ENCODE results near the gene MDFIC2. TPM values are rescaled to one million over a fixed set of nuclear protein-coding genes. Genes with fewer than 3 reads are reported as not detected.

Gene MDFIC2
- polyA plus RNA-seq, 1 of the 3 experiments (the other 2 are of a cell fraction): not detected

DNA sequence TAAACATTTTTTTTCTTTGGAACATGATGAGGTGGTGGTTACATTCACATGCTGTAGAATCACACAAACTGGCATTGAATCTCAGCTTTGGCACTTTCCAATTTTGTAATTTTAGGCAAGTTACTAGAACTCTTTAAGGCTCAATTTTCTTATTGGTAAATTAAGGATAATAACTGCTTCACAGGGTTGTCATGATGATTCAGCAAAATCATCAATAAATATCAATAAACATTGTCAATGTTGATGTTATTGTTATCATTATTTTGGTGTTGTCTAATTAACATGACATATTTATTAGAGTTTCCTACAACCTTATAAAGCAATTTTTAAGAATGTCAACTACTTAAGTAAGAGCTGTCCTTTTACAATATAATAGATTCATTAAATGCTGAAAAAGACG, 1.6 kb downstream of the MDFIC2 start:
- peaks cover 0 to 3% of the 10 kb centered on the region in 2 experiments; a peak in 2 of 4 replicates for H3K4me1 ChIP-seq (ENCODE audit: control insufficient read depth in 1 of 2, insufficient read depth in 2 of 2, low read depth in 1 of 2, low read length in 1 of 2)
- 88% methylated on average over 1 of the region's 1 CpG for WGBS (ENCODE audit: low lambda C conversion rate)
- H3K27me3 ChIP-seq (ENCODE audit: insufficient read depth): no peaks in the 10 kb centered on the region
- H3K9me2 ChIP-seq: no peaks in the 10 kb centered on the region
- POLR2A ChIA-PET: no interaction called here
- no peaks in the 10 kb centered on the region for H3K79me2 ChIP-seq (ENCODE audit: insufficient read depth)
- TF ChIP-seq MEF2A (IDR thresholded peaks at IDR 0.05; ENCODE audit: borderline replicate concordance, low read depth) (no peak), GATA2 (CRISPR knock-in tag; IDR thresholded peaks at IDR 0.05) (no peak), JUND (IDR thresholded peaks at IDR 0.05) (no peak), ELF1 (IDR thresholded peaks at IDR 0.05) (no peak), MXI1 (IDR thresholded peaks at IDR 0.05; ENCODE audit: low read depth, low read length) (no peak), FOSL2 (IDR thresholded peaks at IDR 0.05; ENCODE audit: borderline replicate concordance, low read depth) (no peak), CHD2 (IDR thresholded peaks at IDR 0.05; ENCODE audit: low read length, partially characterized antibody) (no peak), RXRA (IDR thresholded peaks at IDR 0.05; ENCODE audit: borderline replicate concordance, low read depth) (no peak), RAD21 (IDR thresholded peaks at IDR 0.05; ENCODE audit: low read length) (no peak), NFIC (IDR thresholded peaks at IDR 0.05; ENCODE audit: borderline replicate concordance) (no peak), TEAD4 (IDR thresholded peaks at IDR 0.05; ENCODE audit: borderline replicate concordance, insufficient read depth) (no peak), FOXJ3 (CRISPR knock-in tag; IDR thresholded peaks at IDR 0.05) (no peak), EZH2phosphoT487 (IDR thresholded peaks at IDR 0.05; ENCODE audit: borderline replicate concordance, low read depth) (no peak), TCF12 (IDR thresholded peaks at IDR 0.05) (no peak), GABPA (IDR thresholded peaks at IDR 0.05; ENCODE audit: low read depth) (no peak)
- TF ChIP-seq, protein P1, sequence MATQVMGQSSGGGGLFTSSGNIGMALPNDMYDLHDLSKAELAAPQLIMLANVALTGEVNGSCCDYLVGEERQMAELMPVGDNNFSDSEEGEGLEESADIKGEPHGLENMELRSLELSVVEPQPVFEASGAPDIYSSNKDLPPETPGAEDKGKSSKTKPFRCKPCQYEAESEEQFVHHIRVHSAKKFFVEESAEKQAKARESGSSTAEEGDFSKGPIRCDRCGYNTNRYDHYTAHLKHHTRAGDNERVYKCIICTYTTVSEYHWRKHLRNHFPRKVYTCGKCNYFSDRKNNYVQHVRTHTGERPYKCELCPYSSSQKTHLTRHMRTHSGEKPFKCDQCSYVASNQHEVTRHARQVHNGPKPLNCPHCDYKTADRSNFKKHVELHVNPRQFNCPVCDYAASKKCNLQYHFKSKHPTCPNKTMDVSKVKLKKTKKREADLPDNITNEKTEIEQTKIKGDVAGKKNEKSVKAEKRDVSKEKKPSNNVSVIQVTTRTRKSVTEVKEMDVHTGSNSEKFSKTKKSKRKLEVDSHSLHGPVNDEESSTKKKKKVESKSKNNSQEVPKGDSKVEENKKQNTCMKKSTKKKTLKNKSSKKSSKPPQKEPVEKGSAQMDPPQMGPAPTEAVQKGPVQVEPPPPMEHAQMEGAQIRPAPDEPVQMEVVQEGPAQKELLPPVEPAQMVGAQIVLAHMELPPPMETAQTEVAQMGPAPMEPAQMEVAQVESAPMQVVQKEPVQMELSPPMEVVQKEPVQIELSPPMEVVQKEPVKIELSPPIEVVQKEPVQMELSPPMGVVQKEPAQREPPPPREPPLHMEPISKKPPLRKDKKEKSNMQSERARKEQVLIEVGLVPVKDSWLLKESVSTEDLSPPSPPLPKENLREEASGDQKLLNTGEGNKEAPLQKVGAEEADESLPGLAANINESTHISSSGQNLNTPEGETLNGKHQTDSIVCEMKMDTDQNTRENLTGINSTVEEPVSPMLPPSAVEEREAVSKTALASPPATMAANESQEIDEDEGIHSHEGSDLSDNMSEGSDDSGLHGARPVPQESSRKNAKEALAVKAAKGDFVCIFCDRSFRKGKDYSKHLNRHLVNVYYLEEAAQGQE (IDR thresholded peaks at IDR 0.05; ENCODE audit: low read depth, low read length): no peak
- TF ChIP-seq, protein P2, sequence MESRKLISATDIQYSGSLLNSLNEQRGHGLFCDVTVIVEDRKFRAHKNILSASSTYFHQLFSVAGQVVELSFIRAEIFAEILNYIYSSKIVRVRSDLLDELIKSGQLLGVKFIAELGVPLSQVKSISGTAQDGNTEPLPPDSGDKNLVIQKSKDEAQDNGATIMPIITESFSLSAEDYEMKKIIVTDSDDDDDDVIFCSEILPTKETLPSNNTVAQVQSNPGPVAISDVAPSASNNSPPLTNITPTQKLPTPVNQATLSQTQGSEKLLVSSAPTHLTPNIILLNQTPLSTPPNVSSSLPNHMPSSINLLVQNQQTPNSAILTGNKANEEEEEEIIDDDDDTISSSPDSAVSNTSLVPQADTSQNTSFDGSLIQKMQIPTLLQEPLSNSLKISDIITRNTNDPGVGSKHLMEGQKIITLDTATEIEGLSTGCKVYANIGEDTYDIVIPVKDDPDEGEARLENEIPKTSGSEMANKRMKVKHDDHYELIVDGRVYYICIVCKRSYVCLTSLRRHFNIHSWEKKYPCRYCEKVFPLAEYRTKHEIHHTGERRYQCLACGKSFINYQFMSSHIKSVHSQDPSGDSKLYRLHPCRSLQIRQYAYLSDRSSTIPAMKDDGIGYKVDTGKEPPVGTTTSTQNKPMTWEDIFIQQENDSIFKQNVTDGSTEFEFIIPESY (IDR thresholded peaks at IDR 0.05; ENCODE audit: borderline replicate concordance, low read depth): no peak
- TF ChIP-seq, protein P3, sequence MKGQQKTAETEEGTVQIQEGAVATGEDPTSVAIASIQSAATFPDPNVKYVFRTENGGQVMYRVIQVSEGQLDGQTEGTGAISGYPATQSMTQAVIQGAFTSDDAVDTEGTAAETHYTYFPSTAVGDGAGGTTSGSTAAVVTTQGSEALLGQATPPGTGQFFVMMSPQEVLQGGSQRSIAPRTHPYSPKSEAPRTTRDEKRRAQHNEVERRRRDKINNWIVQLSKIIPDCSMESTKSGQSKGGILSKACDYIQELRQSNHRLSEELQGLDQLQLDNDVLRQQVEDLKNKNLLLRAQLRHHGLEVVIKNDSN (IDR thresholded peaks at IDR 0.05; ENCODE audit: borderline replicate concordance, low read depth): no peak
- TF ChIP-seq, protein P4, sequence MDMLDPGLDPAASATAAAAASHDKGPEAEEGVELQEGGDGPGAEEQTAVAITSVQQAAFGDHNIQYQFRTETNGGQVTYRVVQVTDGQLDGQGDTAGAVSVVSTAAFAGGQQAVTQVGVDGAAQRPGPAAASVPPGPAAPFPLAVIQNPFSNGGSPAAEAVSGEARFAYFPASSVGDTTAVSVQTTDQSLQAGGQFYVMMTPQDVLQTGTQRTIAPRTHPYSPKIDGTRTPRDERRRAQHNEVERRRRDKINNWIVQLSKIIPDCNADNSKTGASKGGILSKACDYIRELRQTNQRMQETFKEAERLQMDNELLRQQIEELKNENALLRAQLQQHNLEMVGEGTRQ (IDR thresholded peaks at IDR 0.05; ENCODE audit: borderline replicate concordance, low read depth, low read length): no peak
- H3K9ac ChIP-seq: no peak overlapping the region
- no peaks in the 10 kb centered on the region for H3F3A ChIP-seq (replicated peaks; ENCODE audit: insufficient read depth)
- DNase-seq: no peak
- no peaks in the 10 kb centered on the region for H3K9me3 ChIP-seq
- no peak overlapping the region for H3K4me2 ChIP-seq
- H3K4me3 ChIP-seq (ENCODE audit: low read depth in 2 of 2, low read length in 1 of 2): no peak overlapping the region
- H4K20me1 ChIP-seq (ENCODE audit: insufficient read depth): no peaks in the 10 kb centered on the region
- no peaks in the 10 kb centered on the region for H3K36me3 ChIP-seq (replicated peaks in 1 of 2; ENCODE audit: control insufficient read depth in 1 of 2, insufficient read depth in 2 of 2, low read length in 1 of 2)
- no peak overlapping the region for H3K27ac ChIP-seq (ENCODE audit: low read depth in 2 of 2, low read length in 1 of 2)
- CTCF ChIA-PET: no interaction called here
- no peak overlapping the region for H2AFZ ChIP-seq (ENCODE audit: low read depth)

Measured in SK-N-SH (cell line).